HepG2 (cell line): ENCODE measurements around the gene TBCCD1.

Experiments
- CTCF ChIP-seq: sonication (generic); formaldehyde crosslinking; IDR thresholded peaks from 2 replicates; pipeline ENCODE4 v1.5.0; 2020; ENCODE audit warnings: mild to moderate bottlenecking, missing genetic modification reagents, moderate library complexity
- E2F1 ChIP-seq: sonication (generic); formaldehyde crosslinking; IDR thresholded peaks from 2 replicates; pipeline ENCODE4 v1.5.0; 2020; ENCODE audit warnings: missing genetic modification reagents
- POLR2AphosphoS5 ChIP-seq: IDR thresholded peaks from 2 replicates; pipeline ENCODE4 v1.6.1; 2012; ENCODE audit warnings: low read depth, low read length
- PRDM15 ChIP-seq: sonication (generic); formaldehyde crosslinking; IDR thresholded peaks from 2 replicates; pipeline ENCODE4 v1.4.0; 2020; ENCODE audit warnings: missing genetic modification reagents
- SAFB2 ChIP-seq: sonication (generic); formaldehyde crosslinking; IDR thresholded peaks from 2 replicates; pipeline ENCODE4 v1.5.1; 2020; ENCODE audit warnings: missing genetic modification reagents, low read depth, mild to moderate bottlenecking, borderline replicate concordance
- SAP130 ChIP-seq: IDR thresholded peaks from 2 replicates; pipeline ENCODE4 v1.6.1; 2016; ENCODE audit warnings: low read depth
- ZBTB25 ChIP-seq: IDR thresholded peaks from 2 replicates; pipeline ENCODE4 v1.6.1; 2018; ENCODE audit warnings: missing genetic modification reagents

- TF ChIP-seq E2F1 (CRISPR knock-in tag) (no peak), PRDM15 (no peak), POLR2AphosphoS5 (no peak), CTCF (CRISPR knock-in tag) (no peak), SAP130 (no peak), ZBTB25 (no peak), SAFB2 (CRISPR knock-in tag) (no peak)
These were observed 69.5 kb downstream of the TBCCD1 start for GRCh38 chr3:186497608-186498007.
